ENCODE measurements around the gene C17orf58. TPM values are rescaled to one million over a fixed set of nuclear protein-coding genes. Genes with fewer than 3 reads are reported as not detected.
A peak's percentile ranks its signal among the peaks of the same experiment; 100 is the strongest.

C17orf58 gene
- total and polyA plus RNA-seq, 2 donors (not counting 1 experiment from before 2014, with no cell fraction given), result 1.0 to 2.8 TPM

DNA sequence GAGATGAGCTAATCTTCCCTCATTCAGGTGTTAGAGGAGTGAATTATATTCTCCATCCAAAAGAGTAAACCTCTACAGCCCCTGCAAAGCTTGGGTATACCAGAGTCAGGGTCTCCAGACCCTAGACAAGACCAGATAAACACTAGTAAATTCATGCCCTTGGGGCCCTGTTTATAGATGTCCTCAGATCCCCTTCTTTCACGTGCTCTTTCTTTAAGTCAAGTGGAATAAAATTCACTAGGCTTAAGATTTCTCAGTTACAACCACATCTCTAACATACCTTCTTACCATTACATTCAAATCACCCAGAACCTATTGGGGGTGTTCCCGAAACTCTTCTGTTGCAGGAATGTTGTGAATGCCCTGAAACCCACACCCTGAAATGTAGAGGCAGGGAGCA is 2.2 kb upstream of the C17orf58 start:
- ATAC-seq (ENCODE audit: low read depth) (no peak), DNase-seq (no peak)
- Histone ChIP-seq H3K36me3 (replicated peaks in 1 of 2; ENCODE audit: control extremely low read depth in 1 of 2, control insufficient read depth in 1 of 2, extremely low read depth in 1 of 2, insufficient read depth in 2 of 2, low read length in 1 of 2) (no peaks in the 10 kb centered on the region), H2AFZ (ENCODE audit: insufficient read depth, low read depth, low read length, poor library complexity, severe bottlenecking) (no peak overlapping the region), H3K9ac (ENCODE audit: low read length) (no peak overlapping the region), H3K4me2 (replicated peaks; ENCODE audit: low read depth, low read length, poor library complexity, severe bottlenecking) (no peak overlapping the region), H4K20me1 (ENCODE audit: control insufficient read depth, insufficient read depth, low read length, poor library complexity, severe bottlenecking) (no peaks in the 10 kb centered on the region), H3K27me3 (replicated peaks in 1 of 4; ENCODE audit: control extremely low read depth in 1 of 4, control insufficient read depth in 3 of 4, insufficient read depth in 4 of 4, low read length in 3 of 4) (peaks cover 0 to 21% (median 8%) of the 10 kb centered on the region in 4 experiments), H3K4me1 (ENCODE audit: control insufficient read depth in 2 of 2, insufficient read depth in 2 of 2, low read length in 2 of 2) (peaks cover 24 to 26% of the 10 kb centered on the region in 2 donors), H3K9me3 (ENCODE audit: control extremely low read depth in 1 of 3, control insufficient read depth in 2 of 3, insufficient read depth in 1 of 3, low read length in 2 of 3) (peaks cover 0 to 3% (median 0%) of the 10 kb centered on the region in 3 donors), H3K79me2 (ENCODE audit: control insufficient read depth, insufficient read depth, low read length) (no peaks in the 10 kb centered on the region), H3K4me3 (ENCODE audit: control extremely low read depth in 1 of 5, extremely low read depth in 1 of 5, insufficient read depth in 1 of 5, low read depth in 2 of 5, low read length in 4 of 5) (no peak overlapping the region), H3K27ac (ENCODE audit: low read length in 2 of 2) (no peak overlapping the region)
- H3K4me1 Mint-ChIP-seq, result peaks cover 26% of the 10 kb centered on the region
- TF ChIP-seq, protein P1, sequence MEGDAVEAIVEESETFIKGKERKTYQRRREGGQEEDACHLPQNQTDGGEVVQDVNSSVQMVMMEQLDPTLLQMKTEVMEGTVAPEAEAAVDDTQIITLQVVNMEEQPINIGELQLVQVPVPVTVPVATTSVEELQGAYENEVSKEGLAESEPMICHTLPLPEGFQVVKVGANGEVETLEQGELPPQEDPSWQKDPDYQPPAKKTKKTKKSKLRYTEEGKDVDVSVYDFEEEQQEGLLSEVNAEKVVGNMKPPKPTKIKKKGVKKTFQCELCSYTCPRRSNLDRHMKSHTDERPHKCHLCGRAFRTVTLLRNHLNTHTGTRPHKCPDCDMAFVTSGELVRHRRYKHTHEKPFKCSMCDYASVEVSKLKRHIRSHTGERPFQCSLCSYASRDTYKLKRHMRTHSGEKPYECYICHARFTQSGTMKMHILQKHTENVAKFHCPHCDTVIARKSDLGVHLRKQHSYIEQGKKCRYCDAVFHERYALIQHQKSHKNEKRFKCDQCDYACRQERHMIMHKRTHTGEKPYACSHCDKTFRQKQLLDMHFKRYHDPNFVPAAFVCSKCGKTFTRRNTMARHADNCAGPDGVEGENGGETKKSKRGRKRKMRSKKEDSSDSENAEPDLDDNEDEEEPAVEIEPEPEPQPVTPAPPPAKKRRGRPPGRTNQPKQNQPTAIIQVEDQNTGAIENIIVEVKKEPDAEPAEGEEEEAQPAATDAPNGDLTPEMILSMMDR (IDR thresholded peaks at IDR 0.05), result no peak
- no peak for TF ChIP-seq EZH2 (IDR thresholded peaks at IDR 0.05; ENCODE audit: borderline replicate concordance, insufficient read depth, low read depth, low read length, poor library complexity, severe bottlenecking)
- peaks cover 20% of the 10 kb centered on the region for H3K27me3 Mint-ChIP-seq
- POLR2A ChIA-PET, result interaction anchor here (0.6 kb wide), 1 partner anchor 37 kb away, joined by 3 read pairs; the partner anchor contains the start of gene KPNA2
- intact Hi-C loops (cut with micrococcal nuclease), result no loop called here
- H3K9me3 Mint-ChIP-seq (ENCODE audit: insufficient read depth), result no peaks in the 10 kb centered on the region
- H3K27ac Mint-ChIP-seq, result no peak overlapping the region
- CTCF ChIA-PET, result interaction anchor here (0.6 kb wide), 1 partner anchor 188 kb away, joined by 3 read pairs; no protein-coding TSS in a partner anchor
- H3K4me3 Mint-ChIP-seq, result no peak overlapping the region
- 83% methylated on average over 2 of the region's 2 CpGs for WGBS (ENCODE audit: insufficient coverage)

DNA sequence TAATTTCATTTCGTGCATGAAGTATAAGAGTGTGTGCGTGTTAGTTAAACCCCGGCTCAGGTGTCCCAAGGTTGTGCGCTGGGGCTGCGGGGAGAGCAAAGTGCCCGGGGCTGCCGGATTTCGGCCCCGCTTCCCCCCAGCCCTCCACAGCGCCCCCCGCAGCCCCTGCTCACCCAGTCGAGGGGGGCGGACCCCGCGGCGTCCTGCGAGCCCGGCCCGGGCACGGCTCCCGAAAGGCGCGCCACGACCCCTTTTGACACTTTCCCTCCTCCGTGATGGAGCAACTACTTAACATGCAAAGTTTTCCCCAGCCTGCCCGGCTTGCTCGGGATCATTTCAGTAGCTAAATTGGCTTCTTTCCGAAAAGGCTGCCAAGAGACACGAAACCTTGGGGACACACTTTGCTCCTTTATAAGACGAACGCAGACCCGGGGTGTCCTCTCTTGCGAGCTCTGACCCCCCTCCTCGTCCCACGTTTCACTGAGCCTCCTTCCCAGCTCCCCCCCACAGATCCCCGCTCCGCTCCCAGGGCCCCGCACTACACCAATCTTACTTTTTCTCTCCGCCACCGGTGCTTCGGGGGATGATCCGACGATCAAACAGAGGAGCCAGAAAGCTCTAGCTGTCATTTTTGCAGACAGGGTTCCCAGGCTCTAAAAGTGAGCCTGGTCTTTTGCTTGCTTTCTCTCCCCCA is 552 bp downstream of the C17orf58 start:
- Histone ChIP-seq H3K27ac (ENCODE audit: low read length in 2 of 2) (no peak overlapping the region), H2AFZ (ENCODE audit: insufficient read depth, low read depth, low read length, poor library complexity, severe bottlenecking) (peak overlapping the region; percentile 73), H3K9me3 (ENCODE audit: control extremely low read depth in 1 of 3, control insufficient read depth in 2 of 3, insufficient read depth in 1 of 3, low read length in 2 of 3) (peaks cover 0 to 3% (median 0%) of the 10 kb centered on the region in 3 donors), H4K20me1 (ENCODE audit: control insufficient read depth, insufficient read depth, low read length, poor library complexity, severe bottlenecking) (no peaks in the 10 kb centered on the region), H3K4me3 (ENCODE audit: control extremely low read depth in 1 of 5, extremely low read depth in 1 of 5, insufficient read depth in 1 of 5, low read depth in 2 of 5, low read length in 4 of 5) (peak overlapping the region; percentile 34 to 64 (median 55)), H3K4me1 (ENCODE audit: control insufficient read depth in 2 of 2, insufficient read depth in 2 of 2, low read length in 2 of 2) (peaks cover 30 to 34% of the 10 kb centered on the region in 2 donors), H3K27me3 (replicated peaks in 1 of 4; ENCODE audit: control extremely low read depth in 1 of 4, control insufficient read depth in 3 of 4, insufficient read depth in 4 of 4, low read length in 3 of 4) (peaks cover 0 to 21% (median 8%) of the 10 kb centered on the region in 4 experiments), H3K36me3 (replicated peaks in 1 of 2; ENCODE audit: control extremely low read depth in 1 of 2, control insufficient read depth in 1 of 2, extremely low read depth in 1 of 2, insufficient read depth in 2 of 2, low read length in 1 of 2) (no peaks in the 10 kb centered on the region), H3K9ac (ENCODE audit: low read length) (peak overlapping the region; percentile 62), H3K79me2 (ENCODE audit: control insufficient read depth, insufficient read depth, low read length) (no peaks in the 10 kb centered on the region), H3K4me2 (replicated peaks; ENCODE audit: low read depth, low read length, poor library complexity, severe bottlenecking) (peak overlapping the region; percentile 88)
- peak overlapping the region; percentile 78 for H3K4me3 Mint-ChIP-seq
- TF ChIP-seq EZH2 (IDR thresholded peaks at IDR 0.05; ENCODE audit: borderline replicate concordance, insufficient read depth, low read depth, low read length, poor library complexity, severe bottlenecking), result no peak
- TF ChIP-seq, protein P1 (IDR thresholded peaks at IDR 0.05), result no peak
- DNase-seq (peak; percentile 49), ATAC-seq (ENCODE audit: low read depth) (peak; percentile 8)
- no peak overlapping the region for H3K27ac Mint-ChIP-seq
- H3K4me1 Mint-ChIP-seq, result peaks cover 33% of the 10 kb centered on the region
- WGBS (ENCODE audit: insufficient coverage), result 2% methylated on average over 34 of the region's 43 CpGs
- H3K27me3 Mint-ChIP-seq, result peaks cover 20% of the 10 kb centered on the region
- POLR2A ChIA-PET, result interaction anchor here (0.6 kb wide), 2 partner anchors 178 to 442 kb away, joined by 6 to 9 read pairs; no protein-coding TSS in a partner anchor
- H3K9me3 Mint-ChIP-seq (ENCODE audit: insufficient read depth), result no peaks in the 10 kb centered on the region
- intact Hi-C loops (cut with micrococcal nuclease), result no loop called here
- CTCF ChIA-PET, result interaction anchor here (0.9 to 1.5 kb wide), 4 partner anchors 9 to 462 kb away, joined by 3 to 5 read pairs (median 3); partner anchors contain the start of gene WIPI1

Measured in B cell (primary cell).